Fibroblast of skin of right quadriceps (primary cell): ENCODE data around the gene NOTUM.

ENCODE experiments used
- DNase-seq: peaks from one replicate; pipeline ENCODE4 v3.0.0-alpha.2; 2013

NOTUM gene

GRCh38 chr17:81934850-81935708, 25.9 kb downstream of the NOTUM start:
- no peak for DNase-seq

DNA sequence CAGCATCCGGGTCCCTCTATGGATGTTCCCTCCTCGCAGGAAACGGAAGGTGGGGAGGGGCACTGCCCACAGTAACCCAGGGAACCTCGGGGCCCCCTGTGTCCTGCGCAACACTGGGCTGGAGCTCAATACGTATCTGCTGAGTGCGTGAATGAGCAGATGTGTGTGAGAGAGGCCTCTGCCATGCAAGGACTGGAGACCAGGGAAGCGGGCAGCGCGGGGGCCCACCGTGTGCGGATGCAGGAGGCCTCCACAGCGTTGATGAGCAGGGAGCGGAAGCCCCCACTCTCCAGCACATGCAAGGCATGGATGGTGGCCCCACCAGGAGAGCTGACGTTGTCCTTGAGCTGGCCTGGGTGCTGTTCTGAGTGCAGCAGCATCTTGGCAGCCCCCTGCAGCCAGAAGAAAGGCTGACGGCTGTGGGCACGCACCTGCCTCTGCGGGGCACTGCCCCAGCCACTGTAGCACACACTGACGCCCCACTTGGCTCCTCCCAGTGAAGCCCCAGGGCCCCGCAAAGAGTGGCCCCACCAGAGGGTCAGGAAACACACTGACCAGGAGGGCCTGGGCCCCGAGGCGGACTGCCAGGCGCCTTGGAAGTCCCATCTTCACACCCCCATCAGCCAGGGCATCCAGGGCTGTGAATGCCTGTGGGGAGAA, 26.8 kb downstream of the NOTUM start:
- no peak for DNase-seq

DNA sequence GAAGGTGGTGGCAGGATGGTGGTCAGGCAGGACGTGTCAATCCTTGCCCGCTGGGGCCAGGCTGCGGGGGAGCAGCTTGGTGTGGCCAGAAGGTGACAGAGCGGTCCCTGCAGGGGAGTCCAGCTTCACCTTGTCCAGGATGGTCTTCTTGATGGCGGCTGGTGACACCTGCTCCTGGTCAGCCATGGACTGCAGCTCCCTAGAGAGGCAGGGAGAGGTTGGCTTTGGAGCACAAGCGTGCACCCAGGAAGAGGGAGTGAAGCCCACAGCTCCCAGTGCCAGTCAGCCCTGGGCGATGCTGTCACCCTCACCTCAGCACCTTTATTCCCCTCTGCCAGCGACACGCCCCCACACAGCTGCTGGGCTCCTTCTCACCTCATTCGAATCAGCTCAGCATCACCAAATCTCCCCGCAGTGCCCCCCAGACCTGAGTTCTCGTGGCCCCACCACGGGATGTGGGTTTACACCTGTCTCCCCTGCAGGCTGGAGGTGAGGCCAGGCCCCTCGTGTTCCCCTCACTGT, 27.7 kb downstream of the NOTUM start:
- no peak for DNase-seq

- no peak for DNase-seq
These were observed 28.5 kb downstream of the NOTUM start for GRCh38 chr17:81932333-81932983.

GRCh38 chr17:81931557-81932332, 29.2 kb downstream of the NOTUM start:
- no peak for DNase-seq

DNA sequence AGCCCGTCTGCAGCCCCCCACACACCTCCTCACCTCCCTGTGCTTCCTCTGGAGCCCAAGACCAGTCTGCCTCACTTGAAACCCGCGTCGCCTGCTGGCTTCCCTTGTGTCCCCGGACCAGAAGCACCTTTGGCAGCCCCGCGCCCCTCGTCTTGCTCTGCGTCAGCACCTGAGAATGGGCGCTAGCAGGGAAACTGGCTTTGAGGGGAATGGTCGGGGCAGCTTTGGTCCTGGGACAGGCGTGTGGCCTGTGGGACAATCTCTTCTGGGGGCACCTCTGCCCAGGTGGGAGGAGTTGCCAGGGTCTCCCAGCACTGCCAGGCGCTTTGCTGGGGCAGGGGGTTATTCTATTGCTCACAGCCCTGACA, 29.8 kb downstream of the NOTUM start:
- DNase-seq = no peak

GRCh38 chr17:81930142-81931125, 30.6 kb downstream of the NOTUM start:
- no peak for DNase-seq

GRCh38 chr17:81929253-81930141, 31.5 kb downstream of the NOTUM start:
- DNase-seq = no peak

DNA sequence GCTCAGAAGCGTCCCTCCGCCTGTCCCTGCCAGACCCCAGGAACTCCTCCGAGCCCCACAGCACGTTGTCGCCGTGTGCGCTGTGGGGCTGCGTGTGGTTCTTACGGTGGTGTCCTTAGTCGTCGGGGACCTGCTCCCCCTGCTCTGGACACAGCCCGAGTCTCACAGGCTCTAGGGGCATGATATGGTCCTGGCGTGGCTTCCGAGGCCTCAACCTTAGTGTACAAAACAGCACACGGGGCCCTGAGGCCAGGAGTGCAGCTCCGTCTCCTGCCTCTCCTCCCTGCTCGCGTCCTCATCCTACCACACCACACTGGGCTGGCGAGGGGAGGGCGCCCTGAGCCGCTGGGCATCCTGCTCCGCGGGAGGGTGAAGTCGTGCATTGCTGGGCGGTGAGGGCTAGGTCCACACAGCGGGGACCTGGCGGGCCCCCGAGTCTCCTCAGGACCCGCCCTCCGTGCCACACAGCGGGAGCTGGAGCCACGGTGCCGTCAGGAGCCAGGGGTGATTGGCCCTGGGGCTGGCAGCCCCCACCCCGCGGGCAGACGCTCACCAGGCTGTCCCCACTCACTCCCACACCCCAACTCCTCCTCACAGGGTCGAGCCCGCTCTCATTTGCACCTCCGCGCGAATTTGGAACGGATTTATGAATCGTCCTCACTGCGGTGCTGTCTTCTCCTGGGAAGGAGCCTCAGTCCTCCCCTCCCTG, 32.3 kb downstream of the NOTUM start:
- DNase-seq = no peak

DNA sequence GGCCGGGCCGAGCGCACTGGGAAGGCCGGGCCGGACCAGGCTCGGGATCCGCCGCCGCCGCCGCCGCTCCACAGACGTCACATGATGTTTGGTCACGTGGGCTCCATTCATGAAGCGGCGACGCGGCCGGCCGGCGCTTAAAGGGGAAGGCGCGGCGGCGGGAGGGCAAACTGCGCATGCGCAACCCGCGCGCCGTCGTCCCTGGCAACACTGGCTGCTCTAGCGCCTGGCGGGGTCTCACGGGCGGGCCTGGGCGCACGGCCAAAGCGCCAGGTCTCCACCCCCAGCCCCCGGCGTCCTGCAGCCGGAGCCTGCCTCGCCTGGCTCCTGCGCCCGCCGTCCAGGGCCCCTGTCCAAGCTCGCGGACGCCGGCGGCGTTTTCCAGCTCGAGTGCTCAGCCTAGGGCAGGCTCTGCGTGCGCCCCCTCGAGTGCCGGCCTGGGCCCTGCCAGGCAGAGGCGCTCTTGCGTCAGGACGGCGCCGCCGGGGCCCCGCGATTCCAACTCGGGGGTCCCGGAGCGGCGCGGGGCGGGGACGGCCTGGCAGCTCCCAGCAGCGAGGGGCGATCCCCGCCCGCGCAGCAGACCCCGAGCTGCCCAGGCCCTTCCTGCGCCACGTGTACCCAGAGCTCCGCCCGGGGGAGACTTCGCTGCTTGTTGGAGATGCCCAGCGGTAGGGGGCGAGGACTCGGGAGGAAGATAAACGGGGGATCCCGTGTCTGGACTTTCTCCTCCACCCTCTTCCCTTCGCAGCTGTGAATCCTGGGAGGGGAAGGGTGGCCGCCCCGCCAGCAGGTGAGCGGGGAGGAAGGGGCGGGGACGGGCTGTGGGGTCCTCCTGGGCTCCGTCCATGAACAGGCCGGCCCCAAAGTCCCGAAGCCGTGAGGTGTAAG, 33.1 kb downstream of the NOTUM start, which contains the start of gene MAFG:
TSS of gene MAFG (minus strand) at position 83 of the 891 bp plus-strand sequence. CDS start 4,550 bp downstream, outside the sequence.
- DNase-seq = peak; percentile 94

DNA sequence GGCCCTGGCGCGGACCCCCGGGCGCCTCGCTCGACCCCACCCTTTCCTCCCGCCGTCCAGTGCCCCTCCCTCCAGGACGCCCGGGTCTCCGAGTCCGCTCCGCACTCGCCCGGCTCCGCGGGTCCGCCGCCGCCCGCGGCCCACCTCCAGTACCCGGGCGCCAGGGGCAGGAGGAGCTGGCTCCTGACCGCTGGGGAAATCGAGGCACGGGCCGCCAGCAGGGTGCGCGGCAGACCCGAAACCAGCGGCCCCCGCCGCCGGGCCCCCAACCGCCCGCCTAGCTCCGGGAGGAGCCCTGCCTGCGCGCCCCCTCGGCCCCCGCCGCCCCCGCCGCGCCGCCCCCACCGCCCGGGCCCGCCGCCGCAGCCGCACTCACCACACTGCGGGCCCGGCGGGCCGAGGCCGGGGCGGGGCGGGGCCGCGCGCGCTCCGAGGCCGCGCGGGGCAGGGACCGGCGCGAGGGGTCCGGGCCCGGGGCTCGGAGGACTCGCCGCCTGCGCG, 33.8 kb downstream of the NOTUM start:
- DNase-seq = no peak

- DNase-seq = peak; percentile 69
These were observed 34.4 kb downstream of the NOTUM start for GRCh38 chr17:81926451-81927151.

DNA sequence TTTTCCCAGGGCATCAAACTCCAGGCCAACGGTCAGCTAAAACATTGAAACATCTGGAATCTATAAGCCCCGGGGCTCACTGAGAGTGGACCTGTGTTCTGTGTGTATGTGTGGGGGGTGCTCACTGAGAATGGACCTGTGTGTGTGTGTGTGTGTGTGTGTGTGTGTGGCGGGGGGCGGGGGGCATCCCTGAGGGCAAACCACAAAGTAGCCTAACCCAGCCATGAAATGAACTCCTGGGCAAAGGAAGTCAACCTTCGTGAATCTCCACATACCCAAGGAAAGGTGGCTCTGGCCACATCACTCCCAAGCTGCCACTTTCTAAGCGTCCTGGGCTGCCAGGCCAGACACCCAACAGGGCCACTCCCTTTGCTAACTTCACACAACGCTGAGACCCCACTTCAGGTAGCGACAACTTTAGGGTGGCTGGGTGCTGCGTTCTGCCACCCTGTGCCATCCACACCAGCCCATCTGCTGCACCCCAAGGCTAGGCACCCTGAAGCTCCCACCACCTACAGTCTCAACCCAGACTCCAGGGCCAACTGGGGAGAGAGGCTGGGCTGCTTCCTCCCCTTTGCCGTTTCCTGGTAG, 35.0 kb downstream of the NOTUM start:
- no peak for DNase-seq

GRCh38 chr17:81924557-81925532, 36.1 kb downstream of the NOTUM start:
- DNase-seq = no peak

DNA sequence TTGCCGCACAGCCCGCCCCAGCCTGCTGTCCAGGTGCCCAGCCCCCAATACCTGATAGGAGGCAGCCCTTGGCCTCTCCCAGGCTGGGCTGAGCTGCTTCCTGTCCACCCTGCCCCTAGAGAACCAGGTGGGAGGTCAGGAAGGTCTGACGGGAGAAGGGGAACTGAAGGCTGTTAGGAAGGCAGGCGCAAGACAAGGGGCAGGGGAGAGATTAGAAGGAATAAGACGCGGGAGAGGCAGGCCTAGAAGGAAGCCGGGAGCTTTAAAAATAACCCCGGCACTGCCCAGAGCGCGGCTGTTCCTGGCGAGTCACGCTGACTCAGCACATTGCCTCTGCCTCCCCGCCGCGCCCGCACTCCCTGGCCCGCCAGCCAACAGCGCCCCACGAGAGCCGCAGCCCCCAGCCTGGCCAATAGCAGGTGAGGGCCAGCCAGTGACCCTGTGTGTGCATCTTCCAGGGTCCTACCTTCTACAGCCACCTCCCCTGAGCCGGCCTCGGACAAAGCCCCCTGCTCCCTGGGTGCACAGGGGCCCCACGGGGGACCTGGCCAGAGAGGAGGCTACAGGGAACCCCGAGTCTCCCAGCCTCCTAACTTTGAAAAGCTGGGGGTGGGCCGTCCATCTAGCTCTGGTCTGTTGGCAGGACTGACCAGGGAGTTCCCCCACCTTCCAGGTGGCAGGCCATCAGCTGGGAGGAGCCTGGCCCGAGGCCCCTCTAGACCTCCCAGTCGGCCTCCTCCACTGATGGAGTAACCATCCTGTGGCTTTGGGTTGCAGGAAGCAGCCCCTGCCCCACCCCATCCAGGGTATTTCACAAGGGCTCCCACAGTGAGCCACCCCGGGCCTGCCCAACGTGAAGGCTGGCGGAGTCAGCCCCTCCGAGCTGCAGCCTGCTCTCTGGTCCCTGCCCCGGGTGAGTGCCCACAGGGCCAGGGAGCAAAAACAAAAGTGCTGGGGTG, 37.4 kb downstream of the NOTUM start:
- DNase-seq = peak; percentile 74
